Activated CD4-positive, alpha-beta memory T cell treated with anti-CD3 and anti-CD28 coated beads for 36 hours (primary cell): ENCODE measurements around the gene TMEM237. TPM values are rescaled to one million over a fixed set of nuclear protein-coding genes. Genes with fewer than 3 reads are reported as not detected.
A peak's percentile ranks its signal among the peaks of the same experiment; 100 is the strongest.

ENCODE experiments used
- CTCF ChIA-PET: fragments of 350-600 bp; sonication (Branson Sonifier 250); formaldehyde crosslinking; loops from one replicate; lab custom pipeline; 2021; ENCODE audit warnings: antibody characterized with exemption, inconsistent platforms; lab: Charles Lee
- POLR2A ChIA-PET: fragments of 350-600 bp; sonication (Branson Sonifier 250); formaldehyde crosslinking; loops from one replicate; lab custom pipeline; 2021; ENCODE audit warnings: antibody characterized with exemption; lab: Charles Lee
- DNase-seq: peaks from one replicate; pipeline ENCODE4 v3.0.0-alpha.2; 2020
- H3K27ac Mint-ChIP-seq: one replicate; pipeline ENCODE4 v1.8.0; 2021; ENCODE audit warnings: mixed read lengths
- H3K27me3 Mint-ChIP-seq: one replicate; pipeline ENCODE4 v1.8.0; 2021; ENCODE audit warnings: mixed read lengths
- H3K36me3 Mint-ChIP-seq: one replicate; pipeline ENCODE4 v1.8.0; 2021; ENCODE audit warnings: mixed read lengths
- H3K4me1 Mint-ChIP-seq: one replicate; pipeline ENCODE4 v1.8.0; 2021; ENCODE audit warnings: low read depth, mixed read lengths
- H3K4me3 Mint-ChIP-seq: one replicate; pipeline ENCODE4 v1.8.0; 2021; ENCODE audit warnings: mild to moderate bottlenecking, mixed read lengths
- H3K9me3 Mint-ChIP-seq: one replicate; pipeline ENCODE4 v1.8.0; 2021; ENCODE audit warnings: mixed read lengths
- intact Hi-C: fragments of 100-400 bp; cut with micrococcal nuclease; formaldehyde crosslinking; loops from one replicate; pipeline ENCODE4 v1.15.1; 2023
- total RNA-seq, 2 experiments: library from RNA; stranded (reverse); gene quantifications; one replicate each; pipeline ENCODE4 v1.2.3, GENCODE V29; 2021

The TMEM237 gene
- total RNA-seq, 2 experiments from 2014 or later: 15.4 to 18.3 TPM

DNA sequence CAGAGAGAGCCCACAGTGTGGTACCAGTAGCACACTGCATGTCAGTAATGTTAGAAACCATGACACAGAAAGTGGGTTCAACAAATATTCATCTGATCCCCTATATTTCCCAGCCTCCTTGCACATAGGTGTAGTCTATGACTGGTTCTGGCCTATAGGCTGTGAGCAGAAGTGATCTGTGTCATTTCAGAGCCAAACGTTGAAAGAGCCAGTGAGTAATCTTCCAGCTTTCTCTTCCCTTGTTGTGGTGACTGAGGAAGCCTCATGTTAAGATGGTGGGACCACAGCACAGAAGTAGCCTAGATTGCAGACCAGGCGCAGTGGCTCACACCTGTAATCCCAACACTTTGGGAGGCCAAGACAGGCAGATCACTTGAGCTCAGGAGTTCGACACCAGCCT, 4.1 kb downstream of the TMEM237 start:
- H3K4me1 Mint-ChIP-seq: peaks cover 10% of the 10 kb centered on the region
- H3K27ac Mint-ChIP-seq: no peak overlapping the region
- ChIA-PET CTCF (no interaction called here), POLR2A (no interaction called here)
- no peaks in the 10 kb centered on the region for H3K9me3 Mint-ChIP-seq
- H3K27me3 Mint-ChIP-seq: no peaks in the 10 kb centered on the region
- H3K4me3 Mint-ChIP-seq: no peak overlapping the region
- intact Hi-C loops: no loop called here
- peak; percentile 38 for DNase-seq
- H3K36me3 Mint-ChIP-seq: peaks cover 14% of the 10 kb centered on the region

DNA sequence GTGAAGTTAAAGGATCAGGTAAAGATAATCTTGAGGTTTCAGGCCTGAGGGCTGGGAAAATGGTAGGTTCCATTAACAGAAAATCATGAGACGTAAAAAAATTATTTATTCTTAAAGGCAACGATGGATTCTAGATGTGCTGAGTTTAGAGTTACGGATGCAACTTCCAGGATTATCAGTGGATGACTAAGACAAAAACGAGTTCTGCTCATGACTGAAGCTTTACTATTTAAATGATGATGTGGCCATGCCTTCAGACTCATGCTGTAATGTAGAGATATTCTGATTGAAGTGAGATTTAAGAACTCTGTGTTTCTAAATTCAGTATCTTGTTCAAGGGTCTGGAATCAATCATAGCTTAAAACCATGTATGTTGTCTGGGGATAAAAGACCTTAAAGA, 5.0 kb downstream of the TMEM237 start:
- intact Hi-C loops: no loop called here
- no peaks in the 10 kb centered on the region for H3K27me3 Mint-ChIP-seq
- H3K9me3 Mint-ChIP-seq: no peaks in the 10 kb centered on the region
- no peak overlapping the region for H3K4me3 Mint-ChIP-seq
- no peak overlapping the region for H3K27ac Mint-ChIP-seq
- H3K36me3 Mint-ChIP-seq: peaks cover 14% of the 10 kb centered on the region
- POLR2A ChIA-PET: no interaction called here
- DNase-seq: no peak
- H3K4me1 Mint-ChIP-seq: peaks cover 6% of the 10 kb centered on the region
- CTCF ChIA-PET: interaction anchor here (0.6 to 0.8 kb wide), 2 partner anchors 118 to 187 kb away, joined by 3 read pairs; partner anchors contain the start of genes STRADB and TRAK2

DNA sequence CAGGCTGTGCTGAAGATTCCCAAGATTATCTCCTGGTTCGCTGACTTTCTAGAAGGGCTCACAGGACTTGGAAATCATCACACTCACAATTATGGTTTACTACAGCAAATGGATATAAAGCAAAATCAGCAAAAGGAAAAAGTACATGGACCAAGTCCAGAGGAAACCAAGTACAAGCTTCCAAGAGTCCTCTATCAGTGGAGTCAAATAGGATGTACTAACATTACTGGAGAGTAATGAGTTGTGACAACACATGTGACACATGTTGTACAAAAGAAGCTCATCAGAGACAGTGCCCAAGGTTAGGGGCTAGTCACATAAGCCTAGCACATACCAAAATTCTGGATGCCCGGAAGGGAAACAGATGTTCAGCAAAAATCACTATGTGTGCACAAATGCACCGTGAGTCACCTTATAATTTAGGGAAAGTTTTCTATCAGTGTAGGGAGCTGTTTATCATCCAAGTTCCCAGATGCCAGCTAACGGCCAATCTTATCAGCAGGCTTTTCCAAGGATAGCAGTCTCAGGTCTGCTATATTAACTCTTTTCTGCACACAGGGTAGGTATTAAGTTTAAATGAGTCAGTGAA, 9.5 kb downstream of the TMEM237 start:
- Mint-ChIP-seq H3K9me3 (no peaks in the 10 kb centered on the region), H3K27me3 (no peaks in the 10 kb centered on the region), H3K4me3 (no peak overlapping the region), H3K36me3 (peaks cover 20% of the 10 kb centered on the region), H3K4me1 (no peaks in the 10 kb centered on the region), H3K27ac (no peak overlapping the region)
- CTCF ChIA-PET: no interaction called here
- no peak for DNase-seq
- intact Hi-C loops: no loop called here
- POLR2A ChIA-PET: interaction anchor here (1.0 kb wide), 1 partner anchor 9 kb away, joined by 3 read pairs; the partner anchor contains the start of gene TMEM237

DNA sequence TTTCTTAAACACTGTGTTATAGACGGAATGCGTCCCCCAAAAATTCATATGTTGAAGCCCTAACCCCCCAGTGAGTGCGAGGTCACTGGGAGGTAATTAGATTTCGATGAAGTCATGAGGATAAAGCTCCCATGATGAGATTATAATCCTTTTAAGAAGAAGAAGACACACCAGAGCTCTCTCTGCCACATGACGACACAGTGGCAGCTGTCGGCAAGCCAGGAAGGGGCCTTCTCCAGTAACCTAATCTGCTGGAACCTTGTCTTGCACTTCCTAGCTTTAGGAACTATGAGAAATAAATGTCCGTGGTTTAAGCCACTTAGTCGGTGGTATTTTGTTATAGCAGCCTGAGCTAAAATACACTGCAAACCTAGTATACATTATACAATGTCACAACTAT, 12.3 kb downstream of the TMEM237 start:
- POLR2A ChIA-PET: no interaction called here
- Mint-ChIP-seq H3K27ac (no peak overlapping the region), H3K9me3 (no peaks in the 10 kb centered on the region), H3K27me3 (no peaks in the 10 kb centered on the region), H3K4me1 (no peaks in the 10 kb centered on the region), H3K4me3 (no peak overlapping the region), H3K36me3 (peaks cover 14% of the 10 kb centered on the region)
- CTCF ChIA-PET: no interaction called here
- intact Hi-C loops: no loop called here
- no peak for DNase-seq

DNA sequence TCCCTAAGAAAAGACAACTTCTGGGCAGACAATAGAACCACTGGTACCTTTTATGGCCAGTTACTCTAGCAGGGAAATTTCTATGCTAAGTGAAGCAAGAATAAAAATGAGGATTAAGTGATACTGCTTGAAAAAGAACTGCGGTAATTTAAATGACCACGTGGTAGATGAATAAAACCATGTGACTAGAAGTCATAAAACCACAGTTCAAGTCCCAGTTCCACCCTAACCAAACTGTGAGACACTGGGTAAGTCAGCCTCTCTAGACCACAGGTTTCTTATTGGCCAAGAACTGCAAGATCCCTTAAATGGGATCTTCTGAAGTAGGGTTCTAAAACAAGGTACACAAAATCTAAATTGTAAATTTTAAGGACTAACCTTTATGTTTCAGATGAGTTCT, 12.7 kb downstream of the TMEM237 start:
- no peaks in the 10 kb centered on the region for H3K4me1 Mint-ChIP-seq
- no peaks in the 10 kb centered on the region for H3K9me3 Mint-ChIP-seq
- no peak overlapping the region for H3K27ac Mint-ChIP-seq
- ChIA-PET POLR2A (no interaction called here), CTCF (no interaction called here)
- intact Hi-C loops: no loop called here
- H3K27me3 Mint-ChIP-seq: no peaks in the 10 kb centered on the region
- DNase-seq: no peak
- no peak overlapping the region for H3K4me3 Mint-ChIP-seq
- peaks cover 14% of the 10 kb centered on the region for H3K36me3 Mint-ChIP-seq

DNA sequence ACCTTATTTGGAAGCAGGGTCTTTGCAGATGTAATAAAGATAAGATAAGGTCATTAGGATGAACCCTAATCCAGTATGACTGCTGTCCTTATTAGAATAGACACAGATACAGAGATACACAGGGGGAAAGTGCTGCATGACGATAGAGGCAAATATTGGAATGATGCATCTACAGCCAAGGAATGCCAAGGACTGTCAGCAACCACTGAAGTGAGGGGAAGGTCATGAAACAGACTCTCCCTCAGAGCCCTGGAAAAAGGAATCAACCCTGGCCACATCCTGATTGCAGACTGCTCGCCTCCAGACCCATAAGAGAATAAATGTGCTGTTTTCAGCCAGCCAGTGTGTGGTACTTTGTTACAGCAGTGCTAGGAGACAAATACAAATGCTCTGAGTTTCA, 14.8 kb downstream of the TMEM237 start:
- Mint-ChIP-seq H3K27ac (no peak overlapping the region), H3K36me3 (peaks cover 9% of the 10 kb centered on the region), H3K4me3 (no peak overlapping the region), H3K4me1 (no peaks in the 10 kb centered on the region), H3K27me3 (no peaks in the 10 kb centered on the region), H3K9me3 (no peaks in the 10 kb centered on the region)
- no peak for DNase-seq
- intact Hi-C loops: no loop called here
- ChIA-PET CTCF (no interaction called here), POLR2A (no interaction called here)

DNA sequence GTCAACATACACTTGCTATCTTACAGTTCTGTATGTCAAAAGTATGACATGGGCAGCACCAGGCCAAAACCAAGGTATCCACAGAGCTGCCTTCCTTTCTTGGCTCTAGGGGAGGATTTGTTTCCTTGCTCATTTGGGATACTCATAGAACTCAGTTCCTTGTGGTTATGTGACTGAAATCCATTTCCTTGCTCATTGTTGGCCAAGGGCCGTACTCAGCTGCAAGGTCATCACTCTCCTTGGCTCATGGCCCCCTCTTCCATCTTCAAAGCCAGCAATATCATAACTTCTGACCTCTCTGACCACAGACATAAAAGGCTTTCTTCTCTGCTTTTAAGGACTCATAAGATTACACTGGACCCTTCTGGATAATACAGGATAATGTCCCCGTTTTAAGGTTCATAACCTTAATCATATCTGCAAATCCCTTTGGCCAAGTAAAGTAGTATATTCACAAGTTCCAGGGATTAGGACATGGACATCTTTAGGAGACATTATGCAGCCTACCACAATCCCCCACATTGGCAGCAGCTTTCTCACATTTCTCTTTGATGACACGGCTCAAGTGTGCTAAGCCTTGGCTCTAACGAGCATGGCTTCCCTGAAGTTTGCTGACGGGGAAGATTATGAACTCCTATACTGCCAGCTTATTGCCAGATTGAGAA, 20.9 kb downstream of the TMEM237 start:
- POLR2A ChIA-PET: no interaction called here
- Mint-ChIP-seq H3K4me1 (no peaks in the 10 kb centered on the region), H3K36me3 (no peaks in the 10 kb centered on the region), H3K4me3 (no peak overlapping the region), H3K27ac (no peak overlapping the region), H3K27me3 (no peaks in the 10 kb centered on the region), H3K9me3 (no peaks in the 10 kb centered on the region)
- CTCF ChIA-PET: no interaction called here
- no peak for DNase-seq
- intact Hi-C loops: no loop called here

DNA sequence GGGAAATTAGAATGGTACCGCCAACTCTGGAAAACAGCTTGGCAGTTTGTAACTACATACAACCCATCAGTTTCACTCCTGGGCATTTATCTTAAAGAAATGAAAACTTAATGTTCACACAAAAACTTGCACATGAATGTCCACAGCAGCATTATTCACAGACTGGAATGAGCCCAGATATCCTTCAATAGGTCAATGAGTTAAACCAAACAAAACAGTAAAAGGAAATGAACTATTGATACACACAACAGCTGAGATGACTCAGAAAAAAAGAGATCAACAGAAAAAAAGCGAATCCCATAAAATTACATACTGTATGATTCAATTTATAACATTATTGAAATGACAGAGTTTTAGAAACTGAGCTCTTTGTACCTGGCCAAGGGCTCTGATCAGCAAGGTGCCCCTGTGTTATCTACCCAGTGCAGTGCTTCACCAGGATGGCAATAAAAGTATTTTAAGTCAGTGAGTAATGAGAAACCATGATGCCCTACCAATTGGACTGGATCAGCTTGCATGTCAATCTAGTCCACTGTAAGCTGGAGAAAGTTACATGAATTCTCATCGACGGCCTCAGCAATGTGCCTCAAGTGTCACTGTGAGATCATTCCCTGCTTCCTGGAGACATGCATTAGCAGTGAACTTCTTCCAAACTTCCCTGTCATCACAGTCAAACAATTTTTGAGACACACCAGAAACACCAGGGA, 21.9 kb downstream of the TMEM237 start:
- intact Hi-C loops: no loop called here
- H3K27me3 Mint-ChIP-seq: no peaks in the 10 kb centered on the region
- no peak overlapping the region for H3K27ac Mint-ChIP-seq
- no peaks in the 10 kb centered on the region for H3K36me3 Mint-ChIP-seq
- no peaks in the 10 kb centered on the region for H3K9me3 Mint-ChIP-seq
- DNase-seq: no peak
- ChIA-PET CTCF (no interaction called here), POLR2A (no interaction called here)
- H3K4me3 Mint-ChIP-seq: no peak overlapping the region
- no peaks in the 10 kb centered on the region for H3K4me1 Mint-ChIP-seq

DNA sequence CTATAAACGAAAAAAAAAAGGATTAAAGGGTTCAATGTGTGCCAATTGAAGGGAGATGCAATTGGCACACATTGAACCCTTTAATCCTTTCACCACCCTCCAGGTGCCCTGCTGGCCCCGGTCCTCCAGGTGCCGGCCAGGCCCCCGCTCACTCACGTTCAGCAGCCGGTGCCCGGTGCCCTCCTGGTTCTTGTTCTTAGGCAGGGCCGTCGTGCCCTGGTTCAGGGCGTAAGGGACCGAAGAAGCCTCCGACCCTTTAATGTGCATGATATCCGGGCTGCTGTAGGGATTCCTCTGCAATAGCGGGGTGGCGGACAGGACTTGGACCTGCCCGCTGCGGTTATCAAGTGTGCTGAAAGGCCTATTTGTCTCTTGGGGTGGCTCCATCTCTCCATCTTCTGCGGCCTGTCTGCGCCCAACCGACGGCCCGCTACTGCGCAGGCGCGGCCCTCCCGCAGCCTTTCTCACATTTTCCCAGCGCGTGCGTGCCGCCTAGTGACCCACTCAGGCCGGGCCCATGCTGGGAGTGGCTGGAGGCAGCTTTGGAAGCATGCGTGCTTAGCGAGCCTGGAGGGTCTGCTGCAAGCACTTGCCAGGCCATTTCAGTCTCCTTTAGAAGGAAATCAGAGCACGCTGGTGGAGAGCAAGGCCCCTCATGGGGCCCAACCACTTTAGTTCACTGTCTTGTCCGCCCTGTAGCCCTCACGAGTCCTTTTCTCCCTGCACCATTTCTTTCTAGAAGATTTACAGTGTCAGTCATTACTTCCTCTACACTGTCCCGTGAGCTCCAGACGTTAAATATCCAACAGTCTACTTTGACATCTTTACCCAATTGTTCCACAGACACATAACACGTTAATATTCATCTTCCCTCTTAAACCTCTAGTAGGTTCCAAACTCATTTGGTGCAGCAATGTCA, 24.3 kb downstream of the TMEM237 start:
- DNase-seq: no peak
- no peaks in the 10 kb centered on the region for H3K4me1 Mint-ChIP-seq

DNA sequence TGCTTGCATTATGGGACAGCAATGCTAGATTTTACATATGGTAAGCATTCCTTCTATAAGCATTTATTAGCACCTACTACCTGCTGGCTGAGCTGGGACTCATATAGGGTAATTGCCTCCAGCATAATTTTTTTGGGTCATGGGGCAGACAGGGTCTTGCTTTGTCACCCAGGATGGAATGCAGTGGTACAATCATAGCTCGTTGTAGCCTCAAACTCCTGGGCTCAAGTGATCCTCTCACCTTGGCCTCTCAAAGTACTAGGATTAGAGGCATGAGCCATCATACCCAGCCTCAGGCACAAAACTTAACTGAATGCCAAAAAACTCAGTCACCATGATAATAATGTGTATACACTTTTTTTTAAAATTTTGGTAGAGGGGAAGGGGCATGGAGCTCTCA, 35.3 kb downstream of the TMEM237 start:
- no peak overlapping the region for H3K27ac Mint-ChIP-seq
- peaks cover 8% of the 10 kb centered on the region for H3K9me3 Mint-ChIP-seq
- peaks cover 10% of the 10 kb centered on the region for H3K27me3 Mint-ChIP-seq
- POLR2A ChIA-PET: interaction anchor here (0.6 kb wide), 1 partner anchor 836 kb away, joined by 3 read pairs; no protein-coding TSS in a partner anchor
- H3K4me3 Mint-ChIP-seq: no peak overlapping the region
- CTCF ChIA-PET: no interaction called here
- no peaks in the 10 kb centered on the region for H3K36me3 Mint-ChIP-seq
- intact Hi-C loops: no loop called here
- DNase-seq: no peak
- H3K4me1 Mint-ChIP-seq: no peaks in the 10 kb centered on the region

More for the DNA sequence above, 24.3 kb downstream of the TMEM237 start:
- H3K27me3 Mint-ChIP-seq: no peaks in the 10 kb centered on the region
- ChIA-PET CTCF (no interaction called here), POLR2A (no interaction called here)
- intact Hi-C loops: no loop called here
- H3K27ac Mint-ChIP-seq: no peak overlapping the region
- no peak overlapping the region for H3K4me3 Mint-ChIP-seq
- no peaks in the 10 kb centered on the region for H3K9me3 Mint-ChIP-seq
- H3K36me3 Mint-ChIP-seq: no peaks in the 10 kb centered on the region

DNA sequence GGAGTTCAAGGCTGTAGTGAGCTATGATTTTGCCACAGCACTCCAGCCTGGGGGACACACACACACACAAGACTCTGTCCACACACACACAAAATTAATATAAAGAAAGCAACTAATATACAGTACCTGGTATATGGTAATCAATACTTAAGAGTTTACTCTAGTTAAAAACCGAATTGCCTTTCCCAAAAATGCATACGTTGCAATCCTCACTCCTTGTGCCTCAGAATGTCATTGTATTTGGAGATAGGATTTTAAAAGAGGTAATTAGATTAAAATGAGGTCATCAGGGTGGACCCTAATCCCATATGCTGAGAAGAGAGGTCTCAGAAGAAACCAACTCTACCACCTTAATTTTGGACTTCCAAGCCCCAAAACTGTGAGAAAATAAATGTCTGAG, 35.7 kb downstream of the TMEM237 start:
- Mint-ChIP-seq H3K9me3 (peaks cover 8% of the 10 kb centered on the region), H3K4me3 (no peak overlapping the region), H3K4me1 (no peaks in the 10 kb centered on the region), H3K36me3 (no peaks in the 10 kb centered on the region), H3K27me3 (peaks cover 10% of the 10 kb centered on the region), H3K27ac (no peak overlapping the region)
- CTCF ChIA-PET: no interaction called here
- intact Hi-C loops: no loop called here
- POLR2A ChIA-PET: interaction anchor here (0.6 kb wide), 1 partner anchor 836 kb away, joined by 3 read pairs; no protein-coding TSS in a partner anchor
- DNase-seq: no peak

DNA sequence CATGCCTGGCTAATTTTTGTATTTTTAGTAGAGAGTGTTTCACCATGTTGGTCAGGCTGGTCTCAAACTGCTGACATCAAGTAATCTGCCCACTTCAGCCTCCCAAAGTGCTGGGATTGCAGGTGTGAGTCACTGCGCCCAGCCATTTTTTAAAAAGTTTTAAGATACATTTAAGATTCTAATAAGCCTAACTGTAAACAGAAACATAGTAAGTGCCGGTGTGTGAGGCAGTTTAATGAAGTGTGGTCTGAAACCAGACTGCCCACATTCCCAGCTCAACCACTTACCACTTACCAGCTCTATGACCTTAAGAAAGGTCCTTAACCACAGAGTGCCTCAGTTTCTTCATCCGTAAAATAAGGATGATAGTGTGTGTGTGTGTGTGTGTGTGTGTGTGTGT, 42.4 kb downstream of the TMEM237 start:
- H3K4me1 Mint-ChIP-seq: no peaks in the 10 kb centered on the region
- POLR2A ChIA-PET: no interaction called here
- intact Hi-C loops: no loop called here
- no peak overlapping the region for H3K4me3 Mint-ChIP-seq
- H3K27ac Mint-ChIP-seq: no peak overlapping the region
- CTCF ChIA-PET: no interaction called here
- peaks cover 16% of the 10 kb centered on the region for H3K27me3 Mint-ChIP-seq
- H3K36me3 Mint-ChIP-seq: no peaks in the 10 kb centered on the region
- H3K9me3 Mint-ChIP-seq: peaks cover 16% of the 10 kb centered on the region
- DNase-seq: no peak
